Fibroblast of mammary gland (primary cell): ENCODE data around the gene ZNF618.

Experiments
- DNase-seq: peaks from one replicate; pipeline ENCODE4 v3.0.0-alpha.2; 2010; ENCODE audit warnings: low read depth
- H3K4me3 ChIP-seq: 2 replicates; pipeline ENCODE4 v1.5.1; 2011; ENCODE audit warnings: low read depth, mild to moderate bottlenecking, low read length, moderate library complexity; ENCODE audit not compliant: control insufficient read depth
- TF ChIP-seq, protein P1 (sequence below): conservative IDR thresholded peaks from 2 replicates; pipeline ENCODE4 v1.5.1; 2011; ENCODE audit warnings: low read depth, low read length, inconsistent platforms; ENCODE audit not compliant: control insufficient read depth, insufficient read depth

Gene ZNF618

DNA sequence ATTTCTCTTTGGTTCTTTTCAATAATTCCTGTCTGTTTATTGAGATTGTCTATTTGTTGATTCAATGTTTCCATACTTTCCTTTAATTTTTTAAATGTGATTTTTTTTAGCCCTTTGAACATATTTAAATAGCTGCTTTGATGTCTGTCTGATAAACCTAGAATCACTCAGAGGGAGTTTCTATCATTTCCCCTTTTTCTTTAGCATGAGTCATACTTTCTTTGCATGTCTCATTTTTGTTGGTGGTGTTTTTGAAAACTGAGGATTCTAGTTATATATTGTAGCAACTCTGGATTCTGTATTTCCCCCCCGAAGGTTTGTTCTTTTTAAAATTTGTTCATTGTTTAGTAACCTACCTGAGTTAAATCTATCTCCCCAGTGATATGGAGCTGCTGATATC is 24.2 kb upstream of the ZNF618 start:
- no peak overlapping the region for H3K4me3 ChIP-seq
- no peak for DNase-seq
- TF ChIP-seq, protein P1, sequence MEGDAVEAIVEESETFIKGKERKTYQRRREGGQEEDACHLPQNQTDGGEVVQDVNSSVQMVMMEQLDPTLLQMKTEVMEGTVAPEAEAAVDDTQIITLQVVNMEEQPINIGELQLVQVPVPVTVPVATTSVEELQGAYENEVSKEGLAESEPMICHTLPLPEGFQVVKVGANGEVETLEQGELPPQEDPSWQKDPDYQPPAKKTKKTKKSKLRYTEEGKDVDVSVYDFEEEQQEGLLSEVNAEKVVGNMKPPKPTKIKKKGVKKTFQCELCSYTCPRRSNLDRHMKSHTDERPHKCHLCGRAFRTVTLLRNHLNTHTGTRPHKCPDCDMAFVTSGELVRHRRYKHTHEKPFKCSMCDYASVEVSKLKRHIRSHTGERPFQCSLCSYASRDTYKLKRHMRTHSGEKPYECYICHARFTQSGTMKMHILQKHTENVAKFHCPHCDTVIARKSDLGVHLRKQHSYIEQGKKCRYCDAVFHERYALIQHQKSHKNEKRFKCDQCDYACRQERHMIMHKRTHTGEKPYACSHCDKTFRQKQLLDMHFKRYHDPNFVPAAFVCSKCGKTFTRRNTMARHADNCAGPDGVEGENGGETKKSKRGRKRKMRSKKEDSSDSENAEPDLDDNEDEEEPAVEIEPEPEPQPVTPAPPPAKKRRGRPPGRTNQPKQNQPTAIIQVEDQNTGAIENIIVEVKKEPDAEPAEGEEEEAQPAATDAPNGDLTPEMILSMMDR: no peak

DNA sequence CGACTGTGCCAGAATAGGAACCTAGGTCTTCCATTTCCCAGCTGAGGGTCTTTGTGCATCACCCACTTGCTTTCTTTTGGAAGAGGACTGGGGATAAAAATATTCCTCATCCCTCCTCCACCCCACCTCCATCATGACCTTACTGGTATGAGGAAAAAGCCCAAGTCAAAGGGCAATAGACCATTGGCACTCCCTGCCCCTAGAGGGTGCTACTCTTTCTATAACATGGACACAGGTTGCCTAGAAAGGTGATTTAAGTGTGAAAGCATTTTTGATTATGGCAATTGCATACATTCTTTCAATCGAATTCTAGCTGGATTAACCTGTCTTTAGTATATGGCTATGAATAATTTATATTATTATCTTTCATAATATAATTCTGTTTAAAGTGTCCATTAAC is 22.8 kb upstream of the ZNF618 start:
- H3K4me3 ChIP-seq: no peak overlapping the region
- DNase-seq: peak; percentile 24
- TF ChIP-seq, protein P1: peak; percentile 57

DNA sequence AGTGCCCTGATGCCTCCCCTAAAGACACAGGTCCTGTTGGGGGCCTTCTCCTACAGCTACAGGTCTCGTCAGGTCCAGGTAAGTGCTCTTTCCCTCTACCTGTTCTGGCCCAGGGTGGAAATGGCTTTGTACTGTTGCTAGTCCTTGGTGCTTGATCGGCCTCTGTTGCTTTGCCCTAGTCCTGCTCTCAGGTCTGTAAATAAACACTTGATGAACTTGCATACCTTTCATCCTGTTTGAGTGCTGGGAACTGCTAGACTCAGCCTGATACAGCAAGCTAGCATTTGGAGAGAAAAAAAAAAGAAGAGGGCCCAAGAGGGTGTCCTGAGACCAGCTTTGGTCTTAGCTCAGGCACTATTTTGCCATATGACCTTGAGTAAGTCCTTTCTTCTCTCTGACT is 21.8 kb upstream of the ZNF618 start:
- TF ChIP-seq, protein P1: no peak
- no peak for DNase-seq
- no peak overlapping the region for H3K4me3 ChIP-seq

DNA sequence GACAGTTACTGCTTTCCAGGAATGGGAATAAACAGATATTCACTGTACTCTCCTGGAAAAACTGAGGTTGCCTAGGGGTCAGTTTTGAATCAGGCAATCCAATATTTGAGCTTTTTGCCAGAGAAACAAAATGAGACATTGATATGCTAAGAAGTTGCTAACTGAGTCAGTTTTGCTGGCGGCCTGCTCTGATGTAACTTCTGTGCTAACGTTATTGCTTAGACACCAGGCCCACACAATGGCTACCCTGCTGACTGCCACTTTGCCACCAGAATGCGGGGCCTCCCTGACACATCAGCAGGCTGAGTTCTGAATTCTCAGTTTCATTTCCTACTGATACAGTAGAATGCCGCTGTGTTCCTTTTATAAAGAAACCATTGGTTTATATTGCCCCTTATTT is 18.2 kb upstream of the ZNF618 start:
- no peak overlapping the region for H3K4me3 ChIP-seq
- DNase-seq: no peak
- TF ChIP-seq, protein P1: no peak

DNA sequence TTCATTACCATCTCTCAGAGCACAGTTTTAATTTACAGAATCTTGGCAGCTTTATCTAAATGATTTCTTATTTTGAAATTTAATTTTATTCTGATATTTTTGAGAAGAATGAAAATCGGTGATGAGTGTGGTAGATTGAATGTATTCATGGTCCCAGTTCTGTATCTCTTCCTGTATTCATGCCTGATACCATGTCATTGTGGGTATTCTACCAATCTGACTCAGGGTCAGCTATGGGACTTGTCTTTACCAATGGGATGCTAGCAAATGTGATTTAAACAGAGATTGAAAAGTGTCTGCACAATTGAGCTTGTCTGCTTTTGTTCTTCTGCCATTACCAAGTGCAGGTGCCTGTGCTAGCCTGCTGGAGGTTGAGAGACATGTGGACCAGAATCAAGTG is 17.8 kb upstream of the ZNF618 start:
- H3K4me3 ChIP-seq: no peak overlapping the region
- DNase-seq: no peak
- TF ChIP-seq, protein P1: no peak

DNA sequence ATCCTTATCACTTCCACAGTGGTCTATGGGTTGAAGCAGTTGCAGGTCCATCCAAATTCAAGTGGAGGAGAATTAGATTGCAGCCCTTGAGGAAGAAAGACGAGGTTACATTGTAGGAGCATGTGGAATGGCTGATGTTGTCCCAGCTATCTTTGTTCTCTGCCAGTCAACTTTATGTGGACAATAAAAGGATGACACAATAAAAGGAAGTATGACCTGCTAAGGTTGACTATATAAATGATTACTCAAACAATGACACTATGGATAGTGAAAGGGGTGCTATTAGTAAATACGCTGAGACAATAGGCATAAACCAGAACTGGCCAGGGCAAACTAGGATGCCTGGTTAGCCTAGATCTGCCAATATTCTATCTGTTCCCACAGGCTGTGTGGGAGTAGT is 12.8 kb upstream of the ZNF618 start:
- no peak for DNase-seq
- no peak overlapping the region for H3K4me3 ChIP-seq
- TF ChIP-seq, protein P1: no peak

DNA sequence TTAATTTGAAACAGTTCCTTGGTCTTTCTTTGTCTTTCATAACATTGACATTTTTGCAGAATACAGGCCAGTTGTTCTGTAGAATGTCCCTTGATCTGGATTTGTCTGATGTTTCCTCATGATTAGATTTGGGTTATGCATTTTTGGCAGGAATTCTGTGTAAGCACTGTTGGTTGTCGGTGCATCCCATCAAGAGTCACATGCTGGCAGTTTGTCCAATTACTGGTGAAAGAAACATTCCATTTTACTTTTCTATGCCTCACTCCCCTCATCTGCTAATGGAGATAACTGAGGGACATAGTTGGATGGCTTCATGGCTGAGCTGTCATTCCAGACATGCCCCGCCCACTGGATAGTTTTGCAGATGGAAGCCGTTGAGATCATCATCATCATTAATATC is 7.6 kb upstream of the ZNF618 start:
- no peak overlapping the region for H3K4me3 ChIP-seq
- no peak for DNase-seq
- TF ChIP-seq, protein P1: no peak
